Activated naive CD4-positive, alpha-beta T cell treated with Interleukin-2 at 50 U/mL for 16 hours (primary cell): ENCODE measurements around the gene CAMTA1.

ENCODE experiments used
- DNase-seq: peaks from one replicate; pipeline ENCODE4 v3.0.0-alpha.2; 2020

CAMTA1 gene

DNA sequence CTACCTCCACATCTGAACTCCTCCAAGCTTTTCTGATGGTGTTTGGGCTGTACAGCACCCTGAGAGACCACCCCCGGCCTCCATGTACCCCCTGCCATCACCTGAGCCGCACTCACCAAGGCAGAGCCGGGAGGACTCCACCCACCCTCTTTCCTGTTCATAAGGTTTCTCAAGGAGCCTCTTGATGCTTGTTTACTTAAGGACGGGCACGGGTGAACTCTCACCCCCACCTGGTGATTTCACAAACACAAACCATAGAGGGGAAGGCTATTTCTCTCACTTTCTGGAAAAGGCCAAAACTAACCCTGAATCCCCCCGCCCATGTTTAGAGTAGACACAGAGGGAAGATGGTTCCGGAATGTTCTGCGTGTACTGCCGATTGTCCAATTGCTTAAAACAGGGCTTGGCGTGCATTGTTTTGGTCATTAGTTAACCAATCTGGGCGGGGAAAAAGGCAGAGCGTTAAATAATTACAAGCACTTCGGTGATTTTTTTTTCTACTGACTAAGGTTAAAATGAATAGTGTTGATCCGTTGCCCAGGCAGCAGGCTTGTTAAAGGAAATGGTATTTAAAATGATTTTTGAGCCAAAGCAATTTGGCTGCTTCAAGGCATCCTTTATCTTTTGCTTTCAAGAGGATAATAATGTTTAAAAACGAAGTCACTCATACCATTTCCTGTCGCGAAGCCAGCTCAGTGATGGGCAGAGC is 706.0 kb downstream of the CAMTA1 start:
- no peak for DNase-seq

DNA sequence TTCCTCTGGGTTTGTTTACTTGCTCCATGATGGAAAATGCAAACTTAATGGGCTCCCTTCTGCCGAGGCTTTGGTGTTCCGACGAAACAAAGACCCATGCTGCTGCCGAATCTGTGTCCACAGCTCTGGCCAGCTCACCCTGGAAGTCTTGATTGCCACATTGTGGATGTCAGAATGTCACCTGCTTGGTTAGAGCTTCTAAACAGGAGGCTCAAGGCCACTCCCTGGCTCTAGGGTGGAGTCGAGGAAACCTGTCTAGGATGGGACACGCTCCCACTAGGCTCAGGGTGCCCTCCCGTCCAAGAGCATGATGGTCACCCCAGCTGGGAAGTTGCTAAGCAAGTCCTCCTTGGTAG is 706.5 kb downstream of the CAMTA1 start:
- DNase-seq, result no peak

- no peak for DNase-seq
Observed at GRCh38 chr1:7493711-7494454, 708.6 kb downstream of the CAMTA1 start.

- DNase-seq, result no peak
Observed at GRCh38 chr1:7495962-7496361, 710.7 kb downstream of the CAMTA1 start.

- no peak for DNase-seq
Observed at GRCh38 chr1:7497107-7497637, 711.9 kb downstream of the CAMTA1 start.

DNA sequence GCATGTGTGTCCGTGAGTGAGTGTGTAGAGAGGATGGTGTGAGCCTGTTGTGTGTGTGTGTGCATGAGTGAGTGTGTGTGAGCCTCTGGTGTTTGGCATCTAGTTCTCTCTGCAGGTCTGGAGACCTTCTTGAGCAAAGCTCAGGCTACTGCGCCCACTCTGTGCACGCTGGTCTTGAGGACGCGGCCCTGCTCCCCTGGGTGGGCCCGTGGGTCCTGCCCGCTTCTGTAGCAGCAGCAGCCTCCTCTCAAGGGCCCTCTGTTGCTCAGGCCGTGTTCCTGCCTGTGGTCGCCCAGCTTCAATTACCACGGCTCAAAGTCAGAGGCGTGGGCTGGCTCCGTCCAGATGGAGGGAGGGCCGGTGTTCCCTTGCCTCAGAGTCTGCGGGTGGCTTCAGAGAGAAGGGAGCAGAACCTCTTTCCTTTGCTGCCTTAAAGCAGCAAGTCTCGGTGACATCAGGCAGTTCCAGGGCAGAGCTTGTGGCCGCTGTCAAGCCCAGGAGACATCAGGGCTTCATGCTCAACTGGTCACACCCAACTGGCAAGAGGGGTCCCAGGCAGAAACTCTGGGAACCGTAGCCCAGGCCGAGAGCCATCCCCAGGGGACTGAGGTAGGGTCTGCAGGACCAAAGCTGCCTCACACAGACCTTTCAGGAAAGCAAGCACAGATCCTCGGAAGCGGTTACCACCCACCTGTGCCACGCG is 715.3 kb downstream of the CAMTA1 start:
- DNase-seq, result no peak

DNA sequence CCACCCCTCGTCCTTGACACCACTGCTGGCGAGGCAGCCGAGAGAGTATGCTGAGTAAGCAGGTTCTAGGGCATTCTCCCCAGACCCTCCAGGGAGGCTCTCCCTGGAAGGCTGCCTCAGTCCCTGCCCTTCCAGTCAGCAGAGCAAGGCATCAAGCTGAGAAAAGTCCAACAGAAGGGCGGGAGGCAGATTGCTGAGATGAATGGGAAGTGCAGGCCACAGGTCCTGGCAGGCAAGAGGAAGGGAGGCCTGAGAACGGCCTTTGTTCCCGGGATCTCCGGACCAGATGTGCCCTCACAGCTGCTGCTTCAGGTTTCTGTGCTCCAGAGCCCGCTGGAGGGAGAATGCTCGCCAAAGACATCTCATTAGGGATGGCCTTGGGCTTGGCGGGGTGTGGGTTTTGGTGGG is 715.8 kb downstream of the CAMTA1 start:
- no peak for DNase-seq

GRCh38 chr1:7501723-7502603 is 716.7 kb downstream of the CAMTA1 start:
- no peak for DNase-seq

- no peak for DNase-seq
Observed at GRCh38 chr1:7503691-7504437, 718.6 kb downstream of the CAMTA1 start.

DNA sequence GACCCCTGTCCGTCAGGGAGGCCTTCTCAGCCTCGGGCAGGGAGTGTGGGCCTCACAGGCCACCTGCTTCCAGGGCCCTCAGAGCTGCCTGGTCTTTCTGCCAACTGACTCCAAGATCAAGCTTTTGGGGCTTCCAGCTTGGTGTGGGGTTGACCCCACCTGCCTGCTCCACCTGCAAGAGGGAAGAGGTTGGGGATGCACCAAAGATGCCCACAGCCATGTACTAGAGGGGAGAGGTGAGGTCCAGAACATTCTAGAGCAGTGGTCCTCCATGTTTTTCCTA is 719.1 kb downstream of the CAMTA1 start:
- DNase-seq, result no peak

GRCh38 chr1:7505094-7505770 is 720.0 kb downstream of the CAMTA1 start:
- DNase-seq, result no peak

GRCh38 chr1:7505771-7506453 is 720.7 kb downstream of the CAMTA1 start:
- no peak for DNase-seq

DNA sequence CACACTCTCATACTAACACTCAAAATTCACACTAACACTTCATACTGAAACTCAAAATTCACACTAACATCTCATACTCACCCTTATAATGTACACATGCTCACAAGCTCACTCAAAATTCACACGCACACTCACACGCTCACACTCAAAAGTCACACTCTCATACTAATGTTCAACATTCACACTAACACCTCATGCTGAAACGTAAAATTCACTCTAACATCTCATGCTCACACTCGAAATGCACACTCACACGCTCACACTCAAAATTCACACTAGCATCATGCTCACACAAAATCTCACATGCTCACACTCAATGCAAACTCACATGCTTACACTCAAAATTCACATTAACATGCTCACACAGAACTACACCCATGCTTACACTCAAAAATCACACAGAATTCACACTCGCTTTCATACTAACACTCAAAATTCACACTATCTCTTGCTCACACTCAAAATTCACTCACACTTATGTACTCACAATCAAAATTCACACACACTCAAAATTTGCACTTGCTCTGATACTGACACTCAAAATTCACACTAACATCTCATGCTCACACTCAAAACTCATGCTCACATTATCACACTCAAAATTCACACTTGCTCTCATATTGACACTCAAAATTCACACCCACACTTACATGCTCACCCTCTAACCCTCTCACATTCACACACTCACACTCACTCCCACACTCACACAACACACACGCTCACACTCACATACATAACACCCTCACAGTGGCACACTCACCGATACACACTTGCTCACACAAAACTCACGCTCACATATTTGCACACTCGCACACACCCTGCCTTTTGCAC is 721.4 kb downstream of the CAMTA1 start:
- DNase-seq, result no peak

DNA sequence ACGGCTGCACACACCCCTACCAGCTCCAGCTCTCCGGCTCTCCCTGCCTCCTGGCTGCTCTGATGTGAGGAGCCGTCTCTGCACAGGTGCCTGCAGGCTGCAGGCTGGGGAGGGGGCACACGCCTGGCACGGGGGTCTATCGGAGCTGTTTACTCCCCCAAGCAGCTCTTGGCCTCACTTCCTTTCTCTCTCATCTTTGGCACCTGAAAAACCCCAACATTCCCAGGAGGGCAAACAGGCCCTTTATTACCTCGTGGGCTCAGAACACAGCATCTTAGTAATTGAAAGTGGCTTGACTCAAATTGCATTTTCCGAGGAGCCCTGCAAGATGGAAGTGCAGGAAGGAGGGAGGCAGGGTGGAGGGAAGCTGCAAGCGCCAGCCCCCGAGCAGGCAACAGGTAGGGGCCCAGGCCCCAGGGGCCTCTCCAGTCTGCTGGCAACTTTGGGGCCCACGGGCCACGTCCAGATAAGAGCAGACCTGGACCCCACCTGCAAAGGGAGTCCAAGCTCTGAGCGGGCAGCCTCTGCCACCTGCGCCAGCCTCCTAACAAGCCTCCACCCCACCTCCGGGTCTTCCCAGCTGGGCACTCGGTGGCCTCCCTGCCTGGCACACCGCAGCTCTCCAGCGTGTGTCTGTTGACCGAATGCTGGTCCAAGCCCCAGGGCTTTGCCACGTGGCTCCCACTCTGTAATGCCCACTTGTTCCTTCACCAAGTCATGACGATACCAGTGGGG is 722.2 kb downstream of the CAMTA1 start:
- DNase-seq, result no peak

DNA sequence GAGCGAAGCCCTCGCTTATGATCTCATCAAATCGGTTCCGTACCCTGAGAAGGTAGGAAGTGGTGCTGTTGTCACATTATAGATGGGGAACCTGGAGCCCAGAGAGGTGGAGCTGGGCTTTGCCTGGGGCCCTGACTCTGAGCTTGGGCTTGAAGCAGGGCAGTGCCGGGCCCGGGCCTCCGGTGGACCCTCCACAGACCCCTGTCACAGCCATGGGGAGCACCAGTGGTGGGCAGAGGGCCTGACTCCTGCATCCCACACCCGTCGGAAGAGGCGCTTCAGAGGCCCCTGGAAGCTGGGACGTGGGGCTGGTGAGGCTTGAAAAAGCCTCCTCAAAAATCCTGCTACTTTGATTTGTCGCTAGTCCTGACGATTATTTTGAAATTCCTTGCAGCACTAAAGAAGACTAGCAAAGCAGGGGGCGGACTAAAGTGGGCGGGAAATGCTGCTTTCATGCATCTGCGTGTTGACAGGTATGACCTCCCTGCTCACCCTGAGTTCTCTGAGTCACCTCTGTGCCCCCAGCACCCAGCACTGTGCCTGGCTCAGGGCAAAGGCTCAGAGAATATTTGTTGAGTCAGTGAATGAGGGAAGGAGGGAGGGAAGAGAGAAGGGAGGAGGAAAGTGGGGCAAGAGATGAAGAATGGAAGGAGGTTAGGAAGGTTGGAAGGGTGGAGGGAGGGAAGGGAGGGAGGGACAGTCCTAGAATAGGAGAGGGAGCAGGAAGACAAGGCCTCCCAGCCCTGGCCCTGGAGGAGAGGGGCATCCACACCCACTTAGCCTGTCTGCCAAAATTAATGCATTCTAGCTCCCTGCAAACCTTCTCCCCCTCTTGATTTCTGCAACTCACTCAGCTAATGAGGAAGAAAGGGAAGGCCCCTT is 723.0 kb downstream of the CAMTA1 start:
- DNase-seq, result no peak

DNA sequence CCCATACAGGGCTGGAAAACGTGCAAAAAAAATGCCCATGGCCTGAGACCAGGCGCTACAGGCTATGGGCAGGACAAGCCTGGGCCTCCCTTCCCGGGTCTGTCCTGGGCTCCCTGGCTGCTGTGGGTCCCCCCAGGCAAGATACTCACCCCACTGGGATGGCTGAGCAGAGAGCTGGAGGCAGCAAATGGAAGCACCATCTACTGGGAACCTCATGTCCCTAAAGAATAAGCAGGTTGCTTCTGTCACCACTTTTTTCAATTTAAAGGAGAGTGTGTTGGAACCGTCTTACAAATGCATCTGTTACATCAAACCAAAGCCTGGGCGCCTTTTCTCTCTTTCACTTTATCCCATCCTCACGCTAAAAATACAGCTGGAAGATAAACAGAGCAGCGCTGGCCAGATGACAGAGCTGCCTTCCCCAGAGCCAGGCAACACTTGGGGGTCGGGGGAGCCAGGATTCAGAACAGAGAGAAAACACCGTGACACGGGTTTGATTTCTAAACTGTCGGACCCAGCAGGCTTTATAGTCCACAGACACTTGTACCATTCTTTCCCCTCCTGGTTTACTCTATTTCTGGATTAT is 723.8 kb downstream of the CAMTA1 start:
- no peak for DNase-seq

DNA sequence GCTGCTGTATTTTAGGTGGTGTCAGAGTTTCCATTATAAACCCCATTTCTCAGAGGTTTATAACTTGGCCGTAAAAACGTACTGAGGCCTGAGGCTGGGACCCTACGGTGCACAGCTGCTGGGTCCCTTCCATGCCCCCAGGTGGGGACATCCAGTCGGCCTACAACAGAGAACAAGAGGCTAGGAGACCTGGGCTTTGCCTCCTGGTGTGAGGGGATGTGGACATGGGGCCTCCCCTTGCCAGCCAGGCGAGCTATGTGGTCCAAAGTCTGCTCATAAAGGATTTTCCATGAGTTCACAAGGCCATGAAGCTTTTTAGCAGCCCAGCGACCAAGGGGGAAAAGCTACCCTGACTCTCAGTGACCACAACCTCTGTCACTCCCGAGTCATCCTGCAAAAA is 724.3 kb downstream of the CAMTA1 start:
- no peak for DNase-seq

DNA sequence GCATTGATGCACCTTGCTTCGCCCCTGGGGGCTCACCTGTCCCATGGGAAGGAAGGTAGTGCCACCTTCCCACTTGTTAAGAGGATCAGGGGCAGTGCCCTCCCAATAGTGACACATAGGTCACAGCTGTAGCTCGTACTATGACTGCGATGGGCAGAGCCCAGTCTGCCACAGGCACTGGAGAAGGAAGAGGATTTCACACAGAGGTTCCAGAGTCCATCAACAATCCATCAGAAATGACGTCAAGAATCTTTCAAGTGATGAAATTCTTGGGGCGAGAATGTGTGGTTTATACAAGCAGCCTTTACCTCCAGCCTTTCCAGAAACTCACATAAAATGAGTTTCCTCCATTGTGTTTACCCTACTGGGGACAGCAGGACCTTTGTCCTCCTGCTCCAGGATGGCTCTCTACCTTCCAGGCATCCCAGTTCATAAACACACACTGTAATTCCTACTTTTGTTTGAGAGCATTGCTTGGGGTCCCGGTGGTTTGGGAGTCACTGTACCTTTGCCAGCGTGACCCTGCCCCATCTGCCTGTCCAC is 725.2 kb downstream of the CAMTA1 start:
- no peak for DNase-seq
